ENCODE results near the gene TXNRD1. TPM values are rescaled to one million over a fixed set of nuclear protein-coding genes. Genes with fewer than 3 reads are reported as not detected.
"Not testable (repeated sequence)": the region's sequence is repeated elsewhere in the genome, so short reads cannot be mapped to it uniquely, and the experiment has no call there.

The TXNRD1 gene
- total and polyA plus RNA-seq, 7 experiments from 2014 or later = 19.1 to 73.5 (median 35.6) TPM

DNA sequence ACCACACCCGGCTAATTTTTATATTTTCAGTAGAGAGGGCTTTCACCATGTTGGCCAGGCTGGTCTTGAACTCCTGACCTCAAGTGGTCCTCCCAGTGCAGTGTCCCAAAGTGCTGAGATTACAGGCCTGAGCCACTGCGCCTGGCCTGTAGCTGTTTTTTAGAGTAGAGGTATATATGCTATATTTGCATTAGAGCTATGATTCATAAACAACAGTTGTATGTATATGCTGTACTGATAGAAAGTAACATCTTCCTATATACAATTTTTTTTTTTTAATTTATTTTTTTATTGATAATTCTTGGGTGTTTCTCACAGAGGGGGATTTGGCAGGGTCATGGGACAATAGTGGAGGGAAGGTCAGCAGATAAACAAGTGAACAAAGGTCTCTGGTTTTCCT lies 107.0 kb downstream of the TXNRD1 start:
- POLR2A ChIA-PET; H3K27me3 Mint-ChIP-seq; CTCF ChIA-PET; DNase-seq; H3K4me1 Mint-ChIP-seq; ATAC-seq; H3K4me1 ChIP-seq (ENCODE audit: control insufficient read depth in 2 of 2, insufficient read depth in 2 of 2, low read length in 2 of 2); H3K27me3 ChIP-seq (ENCODE audit: control insufficient read depth in 2 of 2, insufficient read depth in 2 of 2, low read length in 2 of 2); H3K27ac ChIP-seq (ENCODE audit: low read depth, low read length); H3K4me3 Mint-ChIP-seq; H3K4me3 ChIP-seq (ENCODE audit: low read length); H3K27ac Mint-ChIP-seq; H3K9me3 ChIP-seq (ENCODE audit: control insufficient read depth in 2 of 3, low read length in 3 of 3); H3K9me3 Mint-ChIP-seq: not testable (repeated sequence)
- peaks cover 11 to 52% (median 32%) of the 10 kb centered on the region in 5 donors for H3K36me3 Mint-ChIP-seq
- intact Hi-C loops (cut with micrococcal nuclease) = loop anchor here in 1 of 2 donors (5.0 kb wide), 1 partner anchor 35 kb away; no protein-coding TSS in a partner anchor
- H3K36me3 ChIP-seq (ENCODE audit: control insufficient read depth in 2 of 3, insufficient read depth in 3 of 3, low read length in 3 of 3) = peaks cover 14 to 53% (median 18%) of the 10 kb centered on the region in 3 experiments

- no peak overlapping the region for H3K27ac ChIP-seq (ENCODE audit: low read depth, low read length)
- H3K4me1 Mint-ChIP-seq = peaks cover 0 to 2% (median 0%) of the 10 kb centered on the region in 7 donors
- no peaks in the 10 kb centered on the region for H3K9me3 Mint-ChIP-seq
- H3K36me3 ChIP-seq (ENCODE audit: control insufficient read depth in 2 of 3, insufficient read depth in 3 of 3, low read length in 3 of 3) = peaks cover 12 to 50% (median 18%) of the 10 kb centered on the region in 3 experiments
- no peak overlapping the region for H3K4me3 ChIP-seq (ENCODE audit: low read length)
- ChIA-PET CTCF (no interaction called here), POLR2A (no interaction called here)
- peaks cover 11 to 54% (median 30%) of the 10 kb centered on the region in 5 donors for H3K36me3 Mint-ChIP-seq
- H3K27me3 Mint-ChIP-seq = no peaks in the 10 kb centered on the region
- ATAC-seq (no peak), DNase-seq (no peak)
- H3K4me1 ChIP-seq (ENCODE audit: control insufficient read depth in 2 of 2, insufficient read depth in 2 of 2, low read length in 2 of 2) = no peaks in the 10 kb centered on the region
- H3K27me3 ChIP-seq (ENCODE audit: control insufficient read depth in 2 of 2, insufficient read depth in 2 of 2, low read length in 2 of 2) = no peaks in the 10 kb centered on the region
- no peaks in the 10 kb centered on the region for H3K9me3 ChIP-seq (ENCODE audit: control insufficient read depth in 2 of 3, low read length in 3 of 3)
- H3K4me3 Mint-ChIP-seq = no peak overlapping the region
- intact Hi-C loops (cut with micrococcal nuclease) = loop anchor here in 1 of 2 donors (5.0 kb wide), 1 partner anchor 37 kb away; no protein-coding TSS in a partner anchor
- no peak overlapping the region for H3K27ac Mint-ChIP-seq
These were observed 108.3 kb downstream of the TXNRD1 start for GRCh38 chr12:104323899-104324298.

DNA sequence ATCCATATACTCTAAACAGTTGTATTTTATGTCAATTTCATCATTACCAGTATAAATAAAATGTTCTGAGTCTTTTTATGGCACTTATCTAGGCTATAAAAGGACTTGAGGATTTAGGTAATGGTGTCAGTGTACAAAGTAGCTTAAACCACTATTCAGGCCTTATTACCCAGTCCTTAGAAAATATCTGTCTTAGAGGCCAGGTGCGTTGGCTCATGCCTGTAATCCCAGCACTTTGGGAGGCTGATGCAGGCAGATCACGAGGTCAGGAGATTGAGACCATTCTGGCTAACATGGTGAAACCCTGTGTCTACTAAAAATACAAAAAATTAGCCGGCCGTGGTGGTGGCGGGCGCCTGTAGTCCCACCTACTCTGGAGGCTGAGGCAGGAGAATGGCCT lies 112.7 kb downstream of the TXNRD1 start:
- H3K4me3 Mint-ChIP-seq; H3K27ac Mint-ChIP-seq; H3K9me3 Mint-ChIP-seq; H3K9me3 ChIP-seq (ENCODE audit: control insufficient read depth in 2 of 3, low read length in 3 of 3); intact Hi-C loops (cut with micrococcal nuclease); H3K4me1 Mint-ChIP-seq; H3K27ac ChIP-seq (ENCODE audit: low read depth, low read length); ATAC-seq; H3K4me1 ChIP-seq (ENCODE audit: control insufficient read depth in 2 of 2, insufficient read depth in 2 of 2, low read length in 2 of 2); H3K27me3 Mint-ChIP-seq; H3K27me3 ChIP-seq (ENCODE audit: control insufficient read depth in 2 of 2, insufficient read depth in 2 of 2, low read length in 2 of 2); H3K4me3 ChIP-seq (ENCODE audit: low read length); DNase-seq: not testable (repeated sequence)
- peaks cover 0 to 37% (median 18%) of the 10 kb centered on the region in 5 donors for H3K36me3 Mint-ChIP-seq
- POLR2A ChIA-PET = interaction anchor here (0.5 kb wide), 1 partner anchor 102 kb away, joined by 3 read pairs; no protein-coding TSS in a partner anchor
- peaks cover 6 to 30% (median 12%) of the 10 kb centered on the region in 3 experiments for H3K36me3 ChIP-seq (ENCODE audit: control insufficient read depth in 2 of 3, insufficient read depth in 3 of 3, low read length in 3 of 3)
- CTCF ChIA-PET = interaction anchor here (0.6 kb wide), 1 partner anchor 115 kb away, joined by 5 read pairs; no protein-coding TSS in a partner anchor

- no peak overlapping the region for H3K4me3 Mint-ChIP-seq
- intact Hi-C loops (cut with micrococcal nuclease) = no loop called here
- ChIA-PET CTCF (no interaction called here), POLR2A (no interaction called here)
- Histone ChIP-seq H3K27ac (ENCODE audit: low read depth, low read length) (no peak overlapping the region), H3K27me3 (ENCODE audit: control insufficient read depth in 2 of 2, insufficient read depth in 2 of 2, low read length in 2 of 2) (no peaks in the 10 kb centered on the region), H3K4me1 (ENCODE audit: control insufficient read depth in 2 of 2, insufficient read depth in 2 of 2, low read length in 2 of 2) (no peaks in the 10 kb centered on the region), H3K4me3 (ENCODE audit: low read length) (no peak overlapping the region), H3K9me3 (ENCODE audit: control insufficient read depth in 2 of 3, low read length in 3 of 3) (no peaks in the 10 kb centered on the region), H3K36me3 (ENCODE audit: control insufficient read depth in 2 of 3, insufficient read depth in 3 of 3, low read length in 3 of 3) (peaks cover 6 to 33% (median 12%) of the 10 kb centered on the region in 3 experiments)
- no peak for ATAC-seq
- no peak overlapping the region for H3K27ac Mint-ChIP-seq
- no peak for DNase-seq
- no peaks in the 10 kb centered on the region for H3K4me1 Mint-ChIP-seq
- peaks cover 0 to 39% (median 20%) of the 10 kb centered on the region in 5 donors for H3K36me3 Mint-ChIP-seq
- H3K9me3 Mint-ChIP-seq = no peaks in the 10 kb centered on the region
- H3K27me3 Mint-ChIP-seq = no peaks in the 10 kb centered on the region
These were observed 113.2 kb downstream of the TXNRD1 start for GRCh38 chr12:104328790-104329189.

DNA sequence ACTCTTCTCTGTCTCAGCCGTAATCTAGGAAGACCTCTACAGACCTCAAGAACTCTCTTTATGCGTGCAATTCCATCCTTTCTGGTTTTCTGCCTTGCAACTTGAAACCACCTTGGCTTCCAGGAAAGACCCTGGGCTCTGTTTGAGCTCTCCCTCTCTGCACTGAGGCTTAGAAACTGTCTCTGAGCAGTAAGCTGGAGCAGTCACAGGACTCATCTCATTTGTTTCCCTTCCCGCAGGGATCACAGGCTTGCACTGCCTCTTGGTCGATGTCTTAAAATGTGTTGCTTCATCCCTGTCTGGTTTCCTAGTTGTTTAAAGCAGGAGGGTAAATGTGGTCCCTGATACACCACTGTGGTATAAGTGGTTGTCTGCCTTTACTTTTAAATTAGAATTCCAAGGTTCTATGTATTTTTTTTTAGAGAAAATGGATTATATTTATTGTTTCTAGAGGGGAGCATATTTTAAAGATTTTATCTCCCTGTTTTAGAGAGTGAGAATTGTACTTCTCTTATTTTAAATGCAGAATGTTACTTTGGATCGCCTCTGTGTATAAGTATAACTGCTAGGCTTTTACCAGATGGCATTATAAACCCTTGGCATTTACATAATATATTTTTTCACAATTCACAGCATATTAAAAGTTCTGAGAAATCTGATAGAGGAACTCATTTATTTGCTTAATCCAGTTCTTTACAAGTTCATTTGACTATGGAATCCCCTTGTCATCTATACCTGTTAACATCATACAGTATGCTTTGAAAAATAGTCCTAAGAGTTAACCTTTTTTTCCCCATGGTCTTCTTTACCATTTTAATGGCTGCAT lies 114.3 kb downstream of the TXNRD1 start:
- no peaks in the 10 kb centered on the region for H3K4me1 Mint-ChIP-seq
- H3K27me3 Mint-ChIP-seq = no peaks in the 10 kb centered on the region
- CTCF ChIA-PET = no interaction called here
- no peaks in the 10 kb centered on the region for H3K4me1 ChIP-seq (ENCODE audit: control insufficient read depth in 2 of 2, insufficient read depth in 2 of 2, low read length in 2 of 2)
- H3K9me3 Mint-ChIP-seq = no peaks in the 10 kb centered on the region
- H3K4me3 Mint-ChIP-seq = no peak overlapping the region
- ATAC-seq = no peak
- H3K27ac Mint-ChIP-seq = no peak overlapping the region
- H3K36me3 Mint-ChIP-seq = peaks cover 0 to 36% (median 18%) of the 10 kb centered on the region in 5 donors
- H3K27ac ChIP-seq (ENCODE audit: low read depth, low read length) = no peak overlapping the region
- H3K27me3 ChIP-seq (ENCODE audit: control insufficient read depth in 2 of 2, insufficient read depth in 2 of 2, low read length in 2 of 2) = no peaks in the 10 kb centered on the region
- intact Hi-C loops (cut with micrococcal nuclease) = no loop called here
- POLR2A ChIA-PET = no interaction called here
- peaks cover 6 to 29% (median 12%) of the 10 kb centered on the region in 3 experiments for H3K36me3 ChIP-seq (ENCODE audit: control insufficient read depth in 2 of 3, insufficient read depth in 3 of 3, low read length in 3 of 3)
- H3K9me3 ChIP-seq (ENCODE audit: control insufficient read depth in 2 of 3, low read length in 3 of 3) = no peaks in the 10 kb centered on the region
- no peak overlapping the region for H3K4me3 ChIP-seq (ENCODE audit: low read length)
- no peak for DNase-seq

DNA sequence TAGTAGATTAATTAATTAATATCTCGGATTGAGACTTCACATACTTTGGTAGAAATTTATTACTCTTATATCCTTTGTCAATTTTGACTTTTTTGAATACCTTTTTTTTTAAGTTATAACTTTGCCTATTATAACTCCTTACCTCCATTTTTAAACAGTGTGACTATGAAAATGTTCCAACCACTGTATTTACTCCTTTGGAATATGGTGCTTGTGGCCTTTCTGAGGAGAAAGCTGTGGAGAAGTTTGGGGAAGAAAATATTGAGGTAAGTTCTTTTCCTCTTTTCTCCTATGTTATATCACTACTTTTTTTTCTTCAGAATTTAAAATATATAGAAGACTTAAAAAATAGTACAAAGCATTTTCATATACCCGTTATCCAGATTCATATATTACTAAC lies 115.8 kb downstream of the TXNRD1 start:
- H3K4me3 ChIP-seq (ENCODE audit: low read length) = no peak overlapping the region
- POLR2A ChIA-PET = no interaction called here
- H3K27me3 Mint-ChIP-seq = no peaks in the 10 kb centered on the region
- no peak overlapping the region for H3K4me3 Mint-ChIP-seq
- no peak overlapping the region for H3K27ac Mint-ChIP-seq
- no peaks in the 10 kb centered on the region for H3K4me1 Mint-ChIP-seq
- ATAC-seq (no peak), DNase-seq (no peak)
- no peak overlapping the region for H3K27ac ChIP-seq (ENCODE audit: low read depth, low read length)
- no peaks in the 10 kb centered on the region for H3K9me3 Mint-ChIP-seq
- no peaks in the 10 kb centered on the region for H3K4me1 ChIP-seq (ENCODE audit: control insufficient read depth in 2 of 2, insufficient read depth in 2 of 2, low read length in 2 of 2)
- H3K9me3 ChIP-seq (ENCODE audit: control insufficient read depth in 2 of 3, low read length in 3 of 3) = no peaks in the 10 kb centered on the region
- CTCF ChIA-PET = no interaction called here
- no peaks in the 10 kb centered on the region for H3K27me3 ChIP-seq (ENCODE audit: control insufficient read depth in 2 of 2, insufficient read depth in 2 of 2, low read length in 2 of 2)
- H3K36me3 Mint-ChIP-seq = peaks cover 0 to 29% (median 15%) of the 10 kb centered on the region in 5 donors
- intact Hi-C loops (cut with micrococcal nuclease) = no loop called here
- H3K36me3 ChIP-seq (ENCODE audit: control insufficient read depth in 2 of 3, insufficient read depth in 3 of 3, low read length in 3 of 3) = peaks cover 6 to 16% (median 8%) of the 10 kb centered on the region in 3 experiments

DNA sequence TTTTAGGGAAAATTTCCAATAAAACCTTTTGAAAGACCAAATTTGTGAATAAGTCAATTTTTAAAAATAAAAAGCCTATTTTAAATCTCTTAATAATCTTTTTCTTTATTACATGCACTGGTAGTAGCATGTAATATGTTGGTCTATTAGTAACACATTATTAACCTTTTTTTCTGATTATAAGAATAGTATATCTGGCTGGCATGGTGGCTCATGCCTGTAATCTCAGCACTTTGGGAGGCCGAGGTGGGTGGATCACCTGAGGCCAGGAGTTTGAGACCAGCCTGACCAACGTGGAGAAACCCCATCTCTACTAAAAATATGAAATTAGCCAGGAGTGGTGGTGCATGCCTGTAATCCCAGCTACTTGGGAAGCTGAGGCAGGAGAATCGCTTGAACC lies 116.7 kb downstream of the TXNRD1 start:
- H3K4me1 Mint-ChIP-seq; CTCF ChIA-PET; H3K27ac Mint-ChIP-seq; H3K9me3 ChIP-seq (ENCODE audit: control insufficient read depth in 2 of 3, low read length in 3 of 3); H3K27ac ChIP-seq (ENCODE audit: low read depth, low read length); H3K9me3 Mint-ChIP-seq; ATAC-seq; H3K27me3 ChIP-seq (ENCODE audit: control insufficient read depth in 2 of 2, insufficient read depth in 2 of 2, low read length in 2 of 2); DNase-seq; H3K27me3 Mint-ChIP-seq; H3K4me3 Mint-ChIP-seq; H3K4me3 ChIP-seq (ENCODE audit: low read length); H3K4me1 ChIP-seq (ENCODE audit: control insufficient read depth in 2 of 2, insufficient read depth in 2 of 2, low read length in 2 of 2); POLR2A ChIA-PET; intact Hi-C loops (cut with micrococcal nuclease): not testable (repeated sequence)
- H3K36me3 Mint-ChIP-seq = peaks cover 0 to 24% (median 15%) of the 10 kb centered on the region in 5 donors
- H3K36me3 ChIP-seq (ENCODE audit: control insufficient read depth in 2 of 3, insufficient read depth in 3 of 3, low read length in 3 of 3) = peaks cover 0 to 14% (median 8%) of the 10 kb centered on the region in 3 experiments

All from naive thymus-derived CD4-positive, alpha-beta T cell (primary cell).